CD4-positive, alpha-beta T cell treated with Interleukin-6 at 100 ng/mL for 8 hours (primary cell): ENCODE measurements around the gene SLC19A2.

Source experiments
- DNase-seq: peaks from one replicate; pipeline ENCODE4 v3.0.0-alpha.2; 2020; ENCODE audit warnings: mixed read lengths, low spot score

Gene SLC19A2

DNA sequence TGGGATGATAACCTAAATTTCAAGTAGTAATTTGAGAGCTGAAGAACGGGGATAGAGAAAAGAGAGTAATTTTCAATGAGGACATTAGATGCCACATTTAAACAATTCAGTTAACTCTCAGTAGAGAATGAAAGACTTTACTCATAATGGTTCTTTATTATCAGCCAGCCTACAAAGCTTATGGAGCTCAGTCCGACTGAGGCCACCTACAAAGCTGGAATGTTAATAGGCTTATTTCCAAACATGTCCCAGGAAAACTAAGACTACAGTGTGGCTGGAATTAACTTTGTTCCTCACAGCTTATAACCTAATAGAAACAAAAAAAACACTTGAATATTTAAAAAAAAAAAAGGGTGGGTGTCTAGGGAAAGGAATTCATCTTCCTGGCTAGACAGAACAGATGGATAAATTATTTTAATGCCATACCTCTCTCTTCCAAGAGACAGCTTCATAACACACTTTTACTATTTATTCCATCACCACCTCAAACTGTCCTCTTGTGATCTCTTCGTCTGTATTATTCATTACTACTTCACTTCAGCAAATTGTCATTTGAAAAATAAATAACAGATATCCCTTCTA is 9.8 kb downstream of the SLC19A2 start:
- DNase-seq: no peak

GRCh38 chr1:169474302-169474995 is 11.3 kb downstream of the SLC19A2 start:
- DNase-seq: no peak

DNA sequence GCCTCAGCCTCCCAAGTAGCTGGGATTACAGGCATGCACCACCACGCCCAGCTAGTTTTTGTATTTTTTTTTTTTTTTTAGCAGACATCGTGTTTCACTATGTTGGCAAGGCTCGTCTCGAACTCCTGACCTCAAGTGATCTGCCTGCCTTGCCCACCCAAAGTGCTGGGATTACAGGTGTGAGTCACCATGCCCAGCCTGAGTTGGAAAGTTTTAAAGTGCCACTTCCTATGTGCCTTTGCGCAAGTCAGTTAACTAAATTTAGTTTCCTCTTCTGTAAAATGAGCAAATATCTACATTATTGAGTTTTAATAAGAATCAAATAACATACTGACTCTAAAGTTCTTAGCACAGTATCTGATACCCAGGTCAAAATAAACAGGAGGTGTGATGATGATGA is 12.4 kb downstream of the SLC19A2 start:
- DNase-seq: no peak

DNA sequence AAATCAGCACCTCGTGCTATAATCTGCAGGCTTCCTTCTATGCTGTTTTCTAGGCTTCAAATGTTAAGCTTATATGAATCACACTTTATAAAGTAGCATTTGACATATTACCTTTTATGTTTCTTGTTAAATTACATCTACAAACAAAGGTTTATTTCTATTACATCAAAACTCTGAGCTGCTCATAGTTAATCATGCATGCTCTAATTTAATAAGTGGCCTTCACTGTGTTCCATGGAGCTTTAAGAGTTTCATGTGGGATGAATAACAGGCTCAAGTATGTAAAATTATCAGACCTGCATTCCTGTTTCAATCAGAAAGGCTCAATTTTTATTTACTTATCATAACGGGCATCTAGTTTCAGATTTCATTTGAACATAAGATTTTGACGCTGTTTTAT is 13.0 kb downstream of the SLC19A2 start:
- DNase-seq: no peak

DNA sequence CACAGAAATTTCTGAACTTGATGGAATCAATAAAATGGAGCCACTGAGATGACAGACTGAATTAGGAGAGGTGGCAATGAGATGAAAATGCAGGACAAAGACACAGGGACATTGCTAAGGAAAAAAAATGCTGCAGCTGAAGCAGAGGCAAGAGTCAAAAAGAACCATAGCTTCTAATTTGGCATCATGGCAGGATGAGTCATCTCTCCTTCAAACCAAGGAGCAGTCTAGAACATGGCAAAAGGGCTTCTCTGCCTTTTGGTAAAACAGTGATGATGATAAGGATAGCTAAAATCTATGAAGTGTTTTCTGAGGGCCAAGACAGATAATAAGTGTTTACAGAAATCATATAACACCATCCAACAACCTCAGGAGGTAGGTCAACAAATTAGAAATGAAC is 16.8 kb downstream of the SLC19A2 start:
- DNase-seq: no peak

DNA sequence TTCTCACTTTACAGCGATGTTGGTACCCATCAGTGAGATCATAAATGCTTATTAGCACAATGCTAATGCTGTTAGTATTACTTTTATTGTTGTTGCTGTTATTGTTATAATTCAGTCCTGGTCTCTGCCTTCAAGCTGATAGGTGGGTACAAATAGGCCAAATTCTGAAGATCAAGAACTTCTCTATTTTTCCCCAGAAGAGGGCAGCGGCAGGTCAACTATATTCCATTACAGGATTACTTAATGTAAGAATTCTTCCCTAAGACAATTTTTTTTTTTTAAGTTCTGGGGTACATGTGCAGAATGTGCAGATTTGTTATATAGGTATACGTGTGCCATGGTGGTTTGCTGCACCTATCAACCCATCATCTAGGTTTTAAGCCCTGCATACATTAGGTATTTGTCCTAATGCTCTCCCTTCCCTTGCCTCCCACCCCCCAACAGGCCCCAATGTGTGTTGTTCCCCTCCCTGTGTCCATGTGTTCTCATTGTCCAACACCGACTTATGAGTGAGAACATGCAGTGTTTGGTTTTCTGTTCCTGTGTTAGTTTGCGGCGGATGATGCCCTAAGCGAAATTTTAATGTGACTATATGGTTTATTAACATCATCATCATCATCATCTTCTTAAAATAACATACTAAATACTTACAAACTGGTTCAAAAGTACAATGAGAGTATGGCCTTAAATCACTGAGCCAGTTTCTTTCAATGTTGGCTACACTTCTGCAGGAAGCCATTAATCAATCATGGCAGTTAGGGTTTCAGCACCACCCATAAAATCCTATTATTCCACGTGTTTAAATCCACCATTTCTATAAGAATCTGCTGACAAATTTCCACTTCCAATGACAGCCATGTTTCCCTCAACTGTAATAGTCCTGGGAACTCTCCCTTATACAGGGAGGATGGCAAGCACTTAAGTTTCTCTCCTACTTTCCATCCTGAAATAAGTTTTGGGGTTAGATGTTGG is 19.2 kb downstream of the SLC19A2 start:
- peak; percentile 18 for DNase-seq

DNA sequence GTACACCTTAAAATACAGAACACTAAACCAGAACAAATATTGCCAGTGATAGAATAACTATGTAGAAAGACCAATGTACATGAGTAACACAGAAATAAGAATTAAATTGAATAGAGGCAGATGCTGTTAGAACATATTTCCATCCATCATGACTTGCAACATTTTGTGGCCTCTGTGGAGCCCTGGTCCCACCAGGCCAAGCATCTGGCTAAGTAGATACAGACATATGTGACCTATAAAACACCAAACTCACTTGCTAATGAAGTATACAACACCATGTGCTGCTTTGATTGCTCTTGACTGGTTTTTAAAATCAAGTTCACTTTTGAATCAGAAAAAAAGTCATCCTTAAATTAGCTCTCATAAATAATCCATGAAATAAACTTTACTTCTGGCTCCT is 20.5 kb downstream of the SLC19A2 start:
- DNase-seq: no peak

DNA sequence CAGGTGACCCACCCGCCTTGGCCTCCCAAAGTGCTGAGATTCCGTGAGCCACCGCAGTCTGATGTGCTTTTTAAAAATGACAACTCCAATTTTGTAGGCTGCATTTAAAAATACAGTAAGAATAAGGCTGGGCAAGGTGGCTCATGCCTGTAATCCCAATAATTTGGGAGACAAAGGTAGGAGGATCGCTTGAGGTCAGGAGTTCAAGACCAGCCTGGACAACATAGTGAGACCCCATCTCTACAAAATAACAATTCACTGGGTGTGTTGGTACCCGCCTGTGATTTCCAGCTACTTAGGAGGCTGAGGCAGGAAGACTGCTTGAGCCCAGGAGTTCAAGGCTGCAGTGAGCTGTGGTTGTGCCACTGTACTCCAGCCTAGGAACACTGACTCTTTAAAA is 23.4 kb downstream of the SLC19A2 start:
- no peak for DNase-seq

DNA sequence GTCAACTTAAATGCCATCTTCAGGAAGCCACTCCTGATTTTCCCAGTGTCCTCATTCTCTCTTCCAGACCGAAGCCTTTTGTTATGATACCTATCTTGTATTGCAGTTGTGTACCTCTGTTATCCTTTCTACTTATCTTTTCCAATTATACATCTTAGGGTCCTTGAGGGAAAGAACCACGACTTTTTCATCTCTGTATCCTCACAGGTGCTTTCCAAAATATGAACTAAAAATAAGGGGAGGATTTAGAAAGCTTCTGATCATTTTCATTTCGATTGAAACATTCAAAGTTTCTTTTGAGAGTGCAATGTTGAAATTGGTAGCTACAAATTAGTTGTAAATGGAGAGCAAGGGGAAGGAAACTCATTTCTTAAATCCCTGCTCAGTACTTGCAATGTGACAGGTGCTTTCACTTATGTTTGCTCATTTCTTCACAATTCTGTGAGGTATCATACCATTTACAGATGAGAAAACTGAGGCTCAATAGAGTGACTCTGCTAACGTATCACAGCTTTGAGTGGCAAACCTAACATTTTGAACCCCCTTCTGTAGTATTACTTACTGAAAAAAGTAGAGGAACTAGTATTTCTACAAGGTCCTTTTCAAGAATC is 24.2 kb downstream of the SLC19A2 start:
- no peak for DNase-seq

GRCh38 chr1:169460191-169460833 is 25.4 kb downstream of the SLC19A2 start:
- DNase-seq: peak; percentile 14

GRCh38 chr1:169457443-169457842 is 28.3 kb downstream of the SLC19A2 start:
- DNase-seq: no peak

DNA sequence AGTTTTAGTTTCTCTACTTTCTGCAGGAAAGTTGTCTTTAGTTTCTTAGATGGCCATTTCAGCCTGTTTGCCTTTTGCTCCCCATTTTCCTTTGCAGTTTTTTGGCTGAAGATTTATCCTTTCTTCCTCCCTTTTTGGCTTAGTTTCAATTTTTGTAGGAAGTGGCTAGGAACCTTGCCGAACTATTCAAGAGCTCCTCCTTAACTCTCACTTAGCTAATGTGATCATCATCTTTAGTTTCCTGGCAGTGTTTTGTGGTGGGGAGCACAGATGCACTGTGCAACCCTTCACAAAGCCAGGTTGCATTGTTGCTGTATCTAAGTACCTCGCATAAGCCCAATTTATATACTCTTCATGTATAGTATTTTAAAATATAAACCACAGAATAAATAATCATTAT is 29.7 kb downstream of the SLC19A2 start:
- DNase-seq: no peak

GRCh38 chr1:169452921-169453320 is 32.8 kb downstream of the SLC19A2 start:
- no peak for DNase-seq

GRCh38 chr1:169451218-169451824 is 34.4 kb downstream of the SLC19A2 start:
- no peak for DNase-seq

DNA sequence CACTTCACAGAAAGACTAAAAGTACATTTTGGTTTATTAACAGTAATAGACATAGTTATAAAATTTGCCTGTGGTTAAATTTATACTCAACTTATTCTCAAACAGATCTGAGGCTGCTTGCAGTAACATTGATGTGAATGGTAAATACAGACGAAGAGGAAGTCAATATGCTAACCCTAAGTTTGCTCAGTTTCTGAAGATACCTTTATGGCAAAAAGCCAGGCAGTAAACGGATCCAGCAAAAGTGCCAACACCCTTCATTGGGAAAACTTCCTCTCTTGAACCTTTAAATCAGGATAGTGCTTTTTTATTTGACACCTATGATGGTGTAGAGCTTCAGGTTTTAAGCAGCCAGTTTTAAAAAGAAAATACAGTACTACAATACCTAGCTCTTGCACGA is 41.8 kb downstream of the SLC19A2 start:
- no peak for DNase-seq

DNA sequence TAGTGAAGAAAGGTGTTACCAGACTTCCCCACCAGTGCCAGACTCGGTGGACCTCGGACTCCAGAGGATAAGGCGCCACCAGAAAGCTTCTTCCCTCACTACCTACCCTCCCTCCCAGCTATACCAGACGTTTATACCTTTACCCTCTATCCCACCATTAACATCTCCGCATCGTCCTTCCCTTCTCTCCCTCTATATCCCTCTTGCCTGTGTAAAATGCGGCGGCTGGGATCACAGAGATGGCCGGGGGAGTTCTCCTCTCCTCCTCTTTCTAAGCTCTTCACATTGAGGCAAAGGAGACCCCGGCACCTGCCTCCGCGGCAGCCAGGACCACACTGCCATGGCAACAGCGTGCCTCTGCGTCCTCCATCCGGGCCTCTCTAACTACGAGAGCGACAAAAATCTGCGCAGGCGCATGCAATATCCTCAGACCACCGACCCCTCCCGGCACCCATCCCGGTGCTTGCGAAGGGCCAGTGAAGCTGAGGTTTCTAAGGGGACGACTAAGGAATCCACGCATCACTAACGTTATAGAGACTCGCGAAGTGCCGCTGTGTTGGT is 58.6 kb downstream of the SLC19A2 start, which contains the start of gene CCDC181:
TSS of gene CCDC181 (minus strand) at position 394 of the 561 bp plus-strand sequence. CDS start 2,547 bp downstream, outside the sequence.
- DNase-seq: peak; percentile 54

DNA sequence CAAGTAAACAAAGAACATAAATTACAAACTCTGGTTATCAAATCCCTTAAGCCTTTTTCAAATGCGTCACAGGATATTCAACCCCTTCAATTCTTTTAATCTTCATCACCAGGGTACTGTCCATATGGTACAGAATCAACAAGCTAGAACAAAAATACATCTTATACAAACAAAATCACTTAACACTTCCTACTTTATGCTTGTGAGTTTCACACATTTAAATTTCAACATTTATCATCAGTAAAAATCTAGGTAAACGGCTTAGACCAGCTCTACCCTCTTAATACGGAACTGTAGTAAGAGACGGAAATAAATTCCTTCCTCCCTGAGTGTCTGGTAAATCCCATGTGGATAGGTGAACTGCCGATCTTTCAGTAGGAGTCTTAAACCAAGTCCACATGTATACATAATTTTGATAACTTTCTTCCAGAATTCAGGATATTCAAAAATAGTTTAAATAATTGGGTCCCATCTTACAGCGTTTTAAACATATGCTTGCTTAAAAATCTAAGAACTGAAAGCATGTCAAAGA is 59.5 kb downstream of the SLC19A2 start:
- no peak for DNase-seq

DNA sequence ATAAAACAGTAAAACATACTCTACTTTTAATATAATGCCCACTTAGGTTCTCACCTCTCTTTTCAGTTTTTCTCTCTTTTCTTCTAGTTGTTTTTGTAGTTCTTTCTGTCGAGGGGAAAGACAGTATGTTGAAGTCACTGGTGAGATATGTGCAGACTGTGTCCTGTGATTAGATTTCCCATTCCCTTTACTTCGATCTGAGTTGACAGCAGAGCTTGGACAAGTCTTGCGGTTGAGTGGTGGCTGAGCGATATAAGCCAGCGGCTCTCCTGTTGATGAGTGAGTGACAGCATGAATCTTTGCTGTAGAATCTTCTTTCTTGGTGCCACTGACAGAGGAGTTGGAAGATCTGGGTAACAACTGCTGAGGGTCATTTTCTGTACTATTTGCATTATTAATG is 64.4 kb downstream of the SLC19A2 start:
- no peak for DNase-seq

- no peak for DNase-seq
These were observed 70.8 kb downstream of the SLC19A2 start for GRCh38 chr1:169414952-169415351.
